H1 (cell line): ENCODE measurements around the gene LIPI. TPM values are rescaled to one million over a fixed set of nuclear protein-coding genes. Genes with fewer than 3 reads are reported as not detected.

Experiments
- CTCF ChIA-PET: fragments of 300-600 bp; sonication (Branson Sonifier 250); formaldehyde crosslinking; loops from one replicate; lab custom pipeline; 2021; ENCODE audit not compliant: partially characterized antibody; lab: Charles Lee
- POLR2A ChIA-PET: fragments of 300-600 bp; sonication (Branson Sonifier 250); formaldehyde crosslinking; loops from one replicate; lab custom pipeline; 2021; ENCODE audit warnings: inconsistent platforms; ENCODE audit not compliant: partially characterized antibody; lab: Charles Lee
- DNase-seq, 2 experiments: peaks; one replicate each; pipeline versions ENCODE4 v3.0.0 to v3.0.0-alpha.2; 2010 to 2022; ENCODE audit warnings: low spot score in 2 of 2, low read depth in 1 of 2, mixed read lengths in 1 of 2
- FAIRE-seq: peaks from 2 replicates; lab custom pipeline; 2011; peaks lifted over from hg19 to GRCh38; lab: Jason Lieb, UNC
- H2AFZ ChIP-seq: 2 replicates; pipeline ENCODE4 v1.8.1; 2012; ENCODE audit warnings: low read length, inconsistent platforms
- H2AK5ac ChIP-seq: 2 replicates; pipeline ENCODE4 v1.6.1; 2013; ENCODE audit warnings: low read depth, low read length
- H2BK120ac ChIP-seq: replicated peaks from 2 replicates; pipeline ENCODE3; 2013; ENCODE audit warnings: low read depth, low read length, inconsistent platforms
- H2BK12ac ChIP-seq: 2 replicates; pipeline ENCODE4 v1.6.1; 2013; ENCODE audit warnings: low read depth, low read length
- H2BK15ac ChIP-seq: 2 replicates; pipeline ENCODE4 v1.6.1; 2013; ENCODE audit warnings: low read length
- H2BK20ac ChIP-seq: 2 replicates; pipeline ENCODE4 v1.6.1; 2013; ENCODE audit warnings: low read length
- H2BK5ac ChIP-seq: 2 replicates; pipeline ENCODE4 v1.6.1; 2013; ENCODE audit warnings: low read depth, low read length
- H3K14ac ChIP-seq: 2 replicates; pipeline ENCODE4 v1.6.1; 2013; ENCODE audit warnings: inconsistent platforms; ENCODE audit not compliant: insufficient read length
- H3K18ac ChIP-seq: 2 replicates; pipeline ENCODE4 v1.6.1; 2013; ENCODE audit warnings: low read length; ENCODE audit errors: extremely low read depth
- H3K23ac ChIP-seq: 2 replicates; pipeline ENCODE4 v1.6.1; 2013; ENCODE audit warnings: inconsistent platforms; ENCODE audit not compliant: insufficient read length
- H3K23me2 ChIP-seq: 2 replicates; pipeline ENCODE4 v1.6.1; 2013; ENCODE audit warnings: low read depth, low read length
- H3K27ac ChIP-seq: 2 replicates; pipeline ENCODE4 v1.6.1; 2011; ENCODE audit warnings: low read depth, low read length, inconsistent platforms
- H3K27me3 ChIP-seq, 4 experiments: replicated peaks in 1 of 4; 1 replicate in 1 of 4; 2 replicates in 3 of 4; pipeline versions ENCODE4 v1.6.1 to v1.8.1; 2011 to 2013; ENCODE audit warnings: low read length in 3 of 4, mild to moderate bottlenecking in 3 of 4, inconsistent platforms in 2 of 4, mixed read lengths in 2 of 4, moderate library complexity in 1 of 4; ENCODE audit not compliant: control insufficient read depth in 3 of 4, insufficient read depth in 3 of 4; ENCODE audit errors: extremely low read depth in 1 of 4
- H3K36me3 ChIP-seq, 4 experiments: 2 replicates each; pipeline versions ENCODE4 v1.6.1 to v1.8.1; 2011 to 2013; ENCODE audit warnings: mild to moderate bottlenecking in 4 of 4, low read length in 3 of 4, moderate library complexity in 2 of 4, control low read depth in 1 of 4, inconsistent platforms in 1 of 4; ENCODE audit not compliant: insufficient read depth in 4 of 4, control insufficient read depth in 2 of 4
- H3K4ac ChIP-seq: replicated peaks from 2 replicates; pipeline ENCODE3; 2013; ENCODE audit warnings: low read length, low read depth, mixed read lengths, inconsistent platforms; ENCODE audit not compliant: insufficient read length
- H3K4me1 ChIP-seq, 4 experiments: replicated peaks in 1 of 4; 1 replicate in 1 of 4; 2 replicates in 3 of 4; pipeline versions ENCODE4 v1.6.1 to v1.8.1; 2011 to 2013; ENCODE audit warnings: low read length in 3 of 4, inconsistent platforms in 2 of 4, mixed read lengths in 1 of 4; ENCODE audit not compliant: insufficient read depth in 4 of 4, control insufficient read depth in 3 of 4
- H3K4me2 ChIP-seq, 2 experiments: 2 replicates each; pipeline versions ENCODE4 v1.6.1 to v1.8.1; 2011 to 2013; ENCODE audit warnings: low read depth in 2 of 2, low read length in 2 of 2, control low read depth in 1 of 2, inconsistent platforms in 1 of 2, mild to moderate bottlenecking in 1 of 2; ENCODE audit not compliant: insufficient read depth in 1 of 2
- H3K4me3 ChIP-seq, 4 experiments: fragments of 200-600, 300-600 bp in 1 of 4; sonication (generic), shearing (Covaris generic), sonication (Bioruptor Twin) in 1 of 4; 2 replicates each; pipeline versions ENCODE4 v1.5.1 to v1.8.1; 2011 to 2016; ENCODE audit warnings: low read length in 4 of 4, low read depth in 3 of 4, control low read depth in 2 of 4, inconsistent platforms in 2 of 4, mild to moderate bottlenecking in 2 of 4, mixed read lengths in 1 of 4, moderate library complexity in 1 of 4; ENCODE audit not compliant: insufficient read depth in 2 of 4; ENCODE audit errors: extremely low read depth in 1 of 4
- H3K56ac ChIP-seq: replicated peaks from 2 replicates; pipeline ENCODE3; 2013; ENCODE audit warnings: low read depth, mild to moderate bottlenecking, mixed read lengths, low read length, inconsistent platforms; ENCODE audit not compliant: insufficient read length
- H3K79me1 ChIP-seq: 2 replicates; pipeline ENCODE4 v1.6.1; 2013; ENCODE audit warnings: low read depth, low read length, control low read depth
- H3K79me2 ChIP-seq, 2 experiments: 2 replicates each; pipeline versions ENCODE4 v1.6.1 to v1.8.1; 2012 to 2013; ENCODE audit warnings: low read length in 2 of 2, mild to moderate bottlenecking in 2 of 2, inconsistent platforms in 1 of 2; ENCODE audit not compliant: insufficient read depth in 2 of 2, control insufficient read depth in 1 of 2
- H3K9ac ChIP-seq, 4 experiments: replicated peaks in 1 of 4; 1 replicate in 1 of 4; 2 replicates in 3 of 4; pipeline versions ENCODE4 v1.6.1 to v1.8.1; 2011 to 2013; ENCODE audit warnings: low read depth in 3 of 4, low read length in 3 of 4, control low read depth in 2 of 4, mild to moderate bottlenecking in 2 of 4, moderate library complexity in 2 of 4, inconsistent platforms in 1 of 4; ENCODE audit errors: extremely low read depth in 1 of 4
- H3K9me3 ChIP-seq, 2 experiments: 2 replicates each; pipeline versions ENCODE4 v1.6.1 to v1.8.1; 2012 to 2013; ENCODE audit warnings: mild to moderate bottlenecking in 2 of 2, moderate library complexity in 2 of 2, control low read depth in 1 of 2, inconsistent platforms in 1 of 2, low read depth in 1 of 2, low read length in 1 of 2, mixed read lengths in 1 of 2; ENCODE audit not compliant: insufficient read depth in 2 of 2
- H4K20me1 ChIP-seq, 2 experiments: replicated peaks in 1 of 2; 2 replicates each; pipeline versions ENCODE3 to v1.8.1; 2011 to 2013; ENCODE audit warnings: inconsistent platforms in 2 of 2, low read length in 2 of 2, mild to moderate bottlenecking in 1 of 2; ENCODE audit not compliant: insufficient read depth in 2 of 2, control insufficient read depth in 1 of 2
- H4K5ac ChIP-seq: 2 replicates; pipeline ENCODE4 v1.6.1; 2013; ENCODE audit warnings: low read length, low read depth, mixed read lengths, inconsistent platforms; ENCODE audit not compliant: insufficient read length
- H4K8ac ChIP-seq: 2 replicates; pipeline ENCODE4 v1.8.0; 2013; ENCODE audit warnings: mild to moderate bottlenecking, moderate library complexity, low read length, inconsistent platforms; ENCODE audit not compliant: insufficient read depth; ENCODE audit errors: extremely low read depth
- H4K91ac ChIP-seq: replicated peaks from 2 replicates; pipeline ENCODE3; 2013; ENCODE audit warnings: low read length, mixed read lengths, inconsistent platforms; ENCODE audit not compliant: insufficient read length
- ASH2L ChIP-seq: fragments of 200-600, 300-600 bp; sonication (generic); IDR thresholded peaks from one replicate; pipeline ENCODE4 v1.7.1; 2017; ENCODE audit warnings: low read length
- CEBPB ChIP-seq: IDR thresholded peaks from 2 replicates; pipeline ENCODE4 v1.6.1; 2012; ENCODE audit warnings: low read depth, low read length
- CHD1 ChIP-seq: IDR thresholded peaks from 2 replicates; pipeline ENCODE4 v1.6.1; 2012; ENCODE audit warnings: low read depth, low read length, improper control_type of control experiment
- CHD2 ChIP-seq: IDR thresholded peaks from 2 replicates; pipeline ENCODE4 v1.6.1; 2012; ENCODE audit warnings: low read length, improper control_type of control experiment
- CREB1 ChIP-seq: IDR thresholded peaks from 2 replicates; pipeline ENCODE4 v1.6.1; 2012; ENCODE audit warnings: inconsistent platforms
- EGR1 ChIP-seq: IDR thresholded peaks from 2 replicates; pipeline ENCODE4 v1.6.1; 2011; ENCODE audit warnings: low read depth, low read length, borderline replicate concordance
- EZH2 ChIP-seq: fragments of 200-600 bp; sonication (generic); IDR thresholded peaks from 2 replicates; pipeline ENCODE4 v1.7.1; 2012; ENCODE audit warnings: low read depth, mild to moderate bottlenecking, moderate library complexity, low read length, inconsistent platforms; ENCODE audit not compliant: severe bottlenecking
- FOSL1 ChIP-seq: IDR thresholded peaks from 2 replicates; pipeline ENCODE4 v1.6.1; 2011; ENCODE audit warnings: mild to moderate bottlenecking, low read depth, low read length, moderate library complexity; ENCODE audit not compliant: insufficient read depth
- GTF2F1 ChIP-seq: IDR thresholded peaks from 2 replicates; pipeline ENCODE4 v1.6.1; 2012; ENCODE audit warnings: low read depth, low read length, improper control_type of control experiment, borderline replicate concordance
- JUN ChIP-seq: IDR thresholded peaks from 2 replicates; pipeline ENCODE4 v1.6.1; 2011; ENCODE audit warnings: low read depth, mild to moderate bottlenecking, improper control_type of control experiment, low read length
- RFX5 ChIP-seq: IDR thresholded peaks from 2 replicates; pipeline ENCODE4 v1.6.1; 2011; ENCODE audit warnings: low read depth, low read length, improper control_type of control experiment, borderline replicate concordance
- RXRA ChIP-seq: IDR thresholded peaks from 2 replicates; pipeline ENCODE4 v1.6.1; 2011; ENCODE audit warnings: low read depth, mild to moderate bottlenecking, low read length, moderate library complexity; ENCODE audit not compliant: insufficient read depth
- SIN3A ChIP-seq, 2 experiments: IDR thresholded peaks in 1 of 2; conservative IDR thresholded peaks in 1 of 2; 2 replicates each; pipeline ENCODE4 v1.6.1; 2011 to 2012; ENCODE audit warnings: low read length in 2 of 2, improper control_type of control experiment in 1 of 2, low read depth in 1 of 2, mild to moderate bottlenecking in 1 of 2
- TCF12 ChIP-seq: IDR thresholded peaks from 2 replicates; pipeline ENCODE4 v1.6.1; 2011; ENCODE audit warnings: low read depth, mild to moderate bottlenecking, low read length
- USF2 ChIP-seq: IDR thresholded peaks from 2 replicates; pipeline ENCODE4 v1.6.1; 2011; ENCODE audit warnings: low read length, improper control_type of control experiment
- WGBS, 2 experiments: shearing (Covaris generic) in 1 of 2; methylation state at CpG; one replicate each; pipeline versions ENCODE4 v1.1.6 to v1.1.7; 2013 to 2015; ENCODE audit warnings: low lambda C conversion rate in 2 of 2, mixed read lengths in 2 of 2, inconsistent platforms in 1 of 2, low coverage in 1 of 2, missing lambda C conversion rate in 1 of 2; ENCODE audit not compliant: insufficient replicate concordance in 2 of 2, insufficient coverage in 1 of 2, insufficient read length in 1 of 2; ENCODE audit errors: extremely low coverage in 1 of 2, missing lambda C conversion rate in 1 of 2; 5-methylcytosine and 5-hydroxymethylcytosine counted together
- polyA plus RNA-seq, 7 experiments: library from polyadenylated mRNA; depleted of rRNA in 3 of 7; stranded (reverse) in 5 of 7; unstranded in 2 of 7; fragments of >200 nt in 5 of 7; fragments of 200-250 nt in 2 of 7; gene quantifications; 1 replicate in 5 of 7; 2 replicates in 1 of 7; 4 replicates in 1 of 7; pipeline versions ENCODE4 v1.2.1 to v1.2.3, GENCODE V29; 2011 to 2013; ENCODE audit warnings: missing spikeins in 2 of 7, mixed read lengths in 2 of 7
- total RNA-seq: library from RNA; stranded (reverse); fragmentation: NEBNext Ultra II Directional; extraction: Animal tissue kit (Norgen Biotek cat#: 25700); gene quantifications from 2 replicates; pipeline ENCODE4 v1.2.1, GENCODE V29; 2021

LIPI gene
- total and polyA plus RNA-seq, 2 of the 8 experiments (the other 6 are each of a cell fraction or from before 2014, with no cell fraction given) = not detected

DNA sequence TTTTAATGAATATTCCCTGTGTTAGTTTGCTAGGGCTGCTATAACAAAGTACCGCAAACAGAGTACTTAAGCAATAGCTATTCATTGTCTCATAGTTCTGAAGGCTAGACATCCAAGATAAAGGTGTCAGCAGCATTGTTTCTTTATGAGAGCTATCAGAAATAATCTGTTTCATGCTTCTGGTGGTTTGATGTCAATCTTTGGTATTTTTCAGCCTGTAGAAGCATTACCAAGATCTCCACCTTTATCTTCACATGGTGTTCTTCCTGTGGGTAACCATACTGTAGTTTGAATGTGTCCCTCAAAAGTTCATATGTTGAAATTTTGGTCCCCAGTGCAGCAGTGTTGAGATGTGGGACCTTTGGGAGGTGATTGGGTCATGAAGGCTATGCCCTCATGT is 12.6 kb upstream of the LIPI start:
- H2AFZ ChIP-seq = no peak overlapping the region
- H2BK12ac ChIP-seq = no peak overlapping the region
- DNase-seq (no peak), FAIRE-seq (no peak)
- no peaks in the 10 kb centered on the region for H3K79me2 ChIP-seq
- no peak overlapping the region for H3K4ac ChIP-seq
- H3K23ac ChIP-seq = no peak overlapping the region
- no peaks in the 10 kb centered on the region for H3K4me1 ChIP-seq
- H2BK20ac ChIP-seq = no peak overlapping the region
- H4K20me1 ChIP-seq = no peaks in the 10 kb centered on the region
- CTCF ChIA-PET = no interaction called here
- H3K27me3 ChIP-seq = no peaks in the 10 kb centered on the region
- no peak overlapping the region for H2BK15ac ChIP-seq
- H2BK120ac ChIP-seq = no peak overlapping the region
- no peaks in the 10 kb centered on the region for H3K79me1 ChIP-seq
- WGBS, 2 experiments = 96% methylated on average over 1 of the region's 1 CpG; no CpG with 5 or more reads in 1 of the 2 experiments
- no peak overlapping the region for H4K5ac ChIP-seq
- no peak overlapping the region for H3K4me2 ChIP-seq
- H4K8ac ChIP-seq = no peak overlapping the region
- POLR2A ChIA-PET = no interaction called here
- H3K9me3 ChIP-seq = no peaks in the 10 kb centered on the region
- no peak overlapping the region for H3K27ac ChIP-seq
- no peak overlapping the region for H3K9ac ChIP-seq
- H4K91ac ChIP-seq = no peak overlapping the region
- H2BK5ac ChIP-seq = no peak overlapping the region
- no peak overlapping the region for H3K14ac ChIP-seq
- peaks cover 0 to 4% (median 0%) of the 10 kb centered on the region in 4 experiments; a peak in 1 of 8 replicates for H3K36me3 ChIP-seq
- no peaks in the 10 kb centered on the region for H3K23me2 ChIP-seq
- H2AK5ac ChIP-seq = no peak overlapping the region
- no peak overlapping the region for H3K18ac ChIP-seq
- H3K56ac ChIP-seq = no peak overlapping the region
- no peak overlapping the region for H3K4me3 ChIP-seq
- TF ChIP-seq EZH2 (no peak), JUN (no peak), FOSL1 (no peak), USF2 (no peak), CHD2 (no peak), GTF2F1 (no peak), EGR1 (no peak), TCF12 (no peak), CREB1 (no peak), CHD1 (no peak), CEBPB (no peak), RFX5 (no peak), RXRA (no peak), ASH2L (no peak), SIN3A (conservative IDR thresholded peaks at IDR 0.05 in 1 of 2, IDR thresholded peaks at IDR 0.05 in 1 of 2; ENCODE audit: low read depth in 1 of 2, low read length in 2 of 2) (no peak)
